Measurements from ENCODE around the gene ODAD3. TPM values are rescaled to one million over a fixed set of nuclear protein-coding genes. Genes with fewer than 3 reads are reported as not detected.

Gene ODAD3
- total RNA-seq, 1 experiment from 2014 or later: 3.9 TPM

DNA sequence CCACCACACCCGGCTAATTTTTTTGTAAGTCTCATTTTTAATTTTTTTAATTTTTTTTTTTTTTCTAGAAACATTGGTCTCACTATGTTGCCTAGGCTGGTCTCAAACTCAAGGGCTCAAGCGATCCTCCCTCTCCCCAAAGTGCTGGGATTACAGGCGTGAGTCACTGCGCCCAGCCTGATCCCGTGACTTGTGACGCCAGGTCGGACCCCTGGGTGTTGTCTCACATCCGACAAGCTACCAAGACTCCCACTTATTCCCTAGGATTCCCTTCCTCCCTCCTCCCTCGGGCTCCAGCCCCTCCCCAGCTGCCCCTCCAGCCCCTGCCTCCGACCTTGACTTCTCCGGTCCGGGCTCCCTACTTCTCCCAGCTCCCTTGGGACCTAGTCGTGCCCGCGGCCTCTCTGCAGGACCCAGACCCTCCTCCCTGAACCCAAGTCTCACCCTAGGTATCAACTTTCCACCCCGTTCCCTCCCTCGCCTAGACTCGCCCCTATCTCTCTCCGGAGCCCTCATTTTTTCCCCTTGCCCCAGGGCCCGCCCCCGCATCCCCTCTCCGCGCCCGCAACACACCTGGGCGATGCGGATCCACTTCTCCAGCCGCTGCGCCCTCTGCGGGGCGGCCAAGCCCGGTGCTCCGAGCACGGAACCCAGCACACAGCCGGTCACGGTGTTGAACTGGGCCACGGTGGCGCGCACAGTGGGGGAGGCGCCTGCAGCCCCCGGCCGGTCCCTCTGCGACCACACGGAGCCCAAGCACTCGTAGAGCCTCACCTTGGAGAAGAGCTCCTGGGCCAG, 28.9 kb downstream of the ODAD3 start:
- Histone ChIP-seq H4K20me1 (ENCODE audit: low read length) (no peaks in the 10 kb centered on the region), H3F3A (ENCODE audit: low read length, unreplicated experiment) (no peaks in the 10 kb centered on the region), H3K79me2 (ENCODE audit: low read length) (no peaks in the 10 kb centered on the region), H3K4me1 (ENCODE audit: insufficient read depth, low read length) (no peaks in the 10 kb centered on the region), H3K27ac (ENCODE audit: low read length) (no peak overlapping the region), H3K9me3 (ENCODE audit: low read length) (no peaks in the 10 kb centered on the region), H3K36me3 (ENCODE audit: low read depth, low read length) (no peaks in the 10 kb centered on the region; the same call in 1 of the 2 replicates), H2AFZ (ENCODE audit: low read length) (no peak overlapping the region), H3K4me2 (ENCODE audit: low read length) (no peak overlapping the region), H3K9ac (ENCODE audit: low read length) (no peak overlapping the region), H3K9me2 (replicated peaks; ENCODE audit: low read length) (no peaks in the 10 kb centered on the region), H3K4me3 (ENCODE audit: low read length) (no peak overlapping the region), H3K27me3 (ENCODE audit: low read length) (no peaks in the 10 kb centered on the region)
- no peak for ATAC-seq
- no TSS peak for BruUV-seq (replicated peaks)
- ChIA-PET POLR2A (ENCODE audit: unreplicated experiment) (no interaction called here), CTCF (interaction anchor here (0.6 kb wide), 1 partner anchor 1637 kb away, joined by 3 read pairs; the partner anchor contains the start of gene ZNF846)
- DNase-seq: no peak
- no peak for TF ChIP-seq EZH2phosphoT487 (IDR thresholded peaks at IDR 0.05; ENCODE audit: borderline replicate concordance, low read length)
- TF ChIP-seq, protein P1, sequence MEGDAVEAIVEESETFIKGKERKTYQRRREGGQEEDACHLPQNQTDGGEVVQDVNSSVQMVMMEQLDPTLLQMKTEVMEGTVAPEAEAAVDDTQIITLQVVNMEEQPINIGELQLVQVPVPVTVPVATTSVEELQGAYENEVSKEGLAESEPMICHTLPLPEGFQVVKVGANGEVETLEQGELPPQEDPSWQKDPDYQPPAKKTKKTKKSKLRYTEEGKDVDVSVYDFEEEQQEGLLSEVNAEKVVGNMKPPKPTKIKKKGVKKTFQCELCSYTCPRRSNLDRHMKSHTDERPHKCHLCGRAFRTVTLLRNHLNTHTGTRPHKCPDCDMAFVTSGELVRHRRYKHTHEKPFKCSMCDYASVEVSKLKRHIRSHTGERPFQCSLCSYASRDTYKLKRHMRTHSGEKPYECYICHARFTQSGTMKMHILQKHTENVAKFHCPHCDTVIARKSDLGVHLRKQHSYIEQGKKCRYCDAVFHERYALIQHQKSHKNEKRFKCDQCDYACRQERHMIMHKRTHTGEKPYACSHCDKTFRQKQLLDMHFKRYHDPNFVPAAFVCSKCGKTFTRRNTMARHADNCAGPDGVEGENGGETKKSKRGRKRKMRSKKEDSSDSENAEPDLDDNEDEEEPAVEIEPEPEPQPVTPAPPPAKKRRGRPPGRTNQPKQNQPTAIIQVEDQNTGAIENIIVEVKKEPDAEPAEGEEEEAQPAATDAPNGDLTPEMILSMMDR (conservative IDR thresholded peaks at IDR 0.05; ENCODE audit: low read depth, low read length): no peak
- TF ChIP-seq EZH2 (IDR thresholded peaks at IDR 0.05; ENCODE audit: low read length, unreplicated experiment): no peak
- intact Hi-C loops (cut with micrococcal nuclease): no loop called here

DNA sequence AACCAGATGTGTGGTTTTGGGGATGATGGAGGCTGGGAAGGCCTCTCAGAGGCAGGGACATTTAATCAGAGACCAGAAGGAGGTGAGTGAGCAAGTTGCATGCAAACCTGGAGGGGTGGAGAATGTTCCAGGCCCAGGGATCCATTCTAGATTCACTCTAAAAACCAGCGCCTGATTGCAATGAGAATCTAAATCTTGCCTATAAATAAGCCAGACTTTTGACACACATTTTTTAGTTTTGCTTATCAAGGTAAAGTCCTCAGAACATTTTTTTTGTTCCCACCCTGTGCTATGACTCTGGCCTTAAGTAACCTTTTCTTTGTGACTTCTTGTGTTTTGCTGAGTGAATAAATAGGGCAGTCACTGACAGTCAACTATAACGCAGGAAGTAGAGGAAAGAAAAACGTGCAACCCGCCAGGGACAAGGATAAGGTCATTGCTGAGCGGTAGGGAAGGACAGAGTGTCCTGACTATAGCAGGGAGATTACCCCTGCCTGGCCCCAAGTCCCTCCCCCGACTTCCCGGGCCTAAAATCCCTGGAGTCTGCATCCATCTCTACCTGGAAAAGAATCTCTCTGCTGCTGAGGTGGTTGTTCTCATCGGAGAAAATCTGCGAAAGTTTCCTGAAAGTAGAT, 30.2 kb downstream of the ODAD3 start:
- Histone ChIP-seq H3K9ac (ENCODE audit: low read length) (no peak overlapping the region), H3K9me2 (replicated peaks; ENCODE audit: low read length) (no peaks in the 10 kb centered on the region), H3K4me3 (ENCODE audit: low read length) (no peak overlapping the region), H3F3A (ENCODE audit: low read length, unreplicated experiment) (no peaks in the 10 kb centered on the region), H3K27me3 (ENCODE audit: low read length) (no peaks in the 10 kb centered on the region), H3K9me3 (ENCODE audit: low read length) (no peaks in the 10 kb centered on the region), H3K36me3 (ENCODE audit: low read depth, low read length) (no peaks in the 10 kb centered on the region; the same call in 1 of the 2 replicates), H3K4me1 (ENCODE audit: insufficient read depth, low read length) (no peaks in the 10 kb centered on the region), H2AFZ (ENCODE audit: low read length) (no peak overlapping the region), H3K79me2 (ENCODE audit: low read length) (no peaks in the 10 kb centered on the region), H4K20me1 (ENCODE audit: low read length) (no peaks in the 10 kb centered on the region), H3K27ac (ENCODE audit: low read length) (no peak overlapping the region), H3K4me2 (ENCODE audit: low read length) (no peak overlapping the region)
- no TSS peak for BruUV-seq (replicated peaks)
- ChIA-PET CTCF (no interaction called here), POLR2A (ENCODE audit: unreplicated experiment) (no interaction called here)
- ATAC-seq (no peak), DNase-seq (no peak)
- TF ChIP-seq, protein P1 (conservative IDR thresholded peaks at IDR 0.05; ENCODE audit: low read depth, low read length): no peak
- TF ChIP-seq EZH2 (IDR thresholded peaks at IDR 0.05; ENCODE audit: low read length, unreplicated experiment) (no peak), EZH2phosphoT487 (IDR thresholded peaks at IDR 0.05; ENCODE audit: borderline replicate concordance, low read length) (no peak)
- intact Hi-C loops (cut with micrococcal nuclease): no loop called here
